ENCODE data around the gene NKTR. TPM values are rescaled to one million over a fixed set of nuclear protein-coding genes. Genes with fewer than 3 reads are reported as not detected.

The NKTR gene
- total RNA-seq, 1 experiment from 2014 or later = 89.3 TPM

DNA sequence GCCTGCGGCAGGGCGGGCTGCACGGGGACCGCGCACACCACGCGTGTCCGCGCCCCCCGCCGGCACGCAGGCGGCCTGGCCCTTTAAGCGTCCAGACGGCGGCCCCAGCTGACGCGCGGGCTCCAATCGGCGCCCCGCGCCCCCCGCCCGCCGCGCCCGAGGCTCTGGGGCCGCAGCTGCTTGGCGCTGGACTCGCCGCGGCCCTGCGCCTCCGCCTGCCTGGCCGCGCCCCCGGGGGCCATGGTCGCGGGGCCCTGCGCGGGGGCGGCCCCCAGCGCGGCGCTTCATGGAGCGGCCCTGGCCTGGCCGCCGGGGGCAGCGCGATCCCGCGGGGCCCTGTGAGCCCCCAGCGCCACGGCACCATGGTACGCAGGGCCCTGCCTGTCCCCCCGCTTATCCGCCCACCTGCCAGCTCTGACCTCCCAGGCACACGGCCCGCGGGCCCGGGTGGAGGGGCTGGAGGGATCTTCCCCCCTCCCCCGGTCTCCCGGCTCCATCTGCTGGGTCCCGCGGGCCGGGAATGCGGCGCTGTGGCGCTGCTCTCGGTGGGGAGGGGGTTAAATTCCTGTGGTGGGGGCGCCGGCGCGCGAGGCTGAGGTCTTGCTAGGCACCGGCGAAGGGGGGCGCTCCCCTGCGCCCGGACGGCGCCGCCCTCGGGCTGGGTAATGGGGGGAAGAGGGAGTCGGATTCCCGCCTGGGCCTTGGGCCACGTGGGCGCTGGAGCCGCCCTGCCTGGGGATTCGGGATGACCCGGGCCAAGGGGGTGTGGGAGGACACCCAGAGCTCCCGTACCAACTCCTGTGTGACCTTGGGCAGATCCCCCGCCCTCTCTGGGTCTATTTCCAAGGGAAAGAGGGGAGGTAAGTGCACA is 54.1 kb downstream of the NKTR start:
- H3K4me3 Mint-ChIP-seq = peak overlapping the region; percentile 45
- no peak overlapping the region for H3K27ac Mint-ChIP-seq
- ChIA-PET CTCF (interaction anchor here (0.9 to 1.8 kb wide), 7 partner anchors 57 to 176 kb away, joined by 3 to 5 read pairs (median 4); no protein-coding TSS in a partner anchor), POLR2A (no interaction called here)
- no peaks in the 10 kb centered on the region for H3K9me3 Mint-ChIP-seq
- peaks cover 43% of the 10 kb centered on the region for H3K4me1 Mint-ChIP-seq
- ATAC-seq (peak; percentile 56), DNase-seq (ENCODE audit: low spot score) (peak; percentile 85)
- no peaks in the 10 kb centered on the region; the same call in 1 of the 2 replicates for H3K36me3 Mint-ChIP-seq
- no peaks in the 10 kb centered on the region for H3K27me3 Mint-ChIP-seq (ENCODE audit: low read depth)
- TF ChIP-seq ZNF232 (CRISPR knock-in tag; IDR thresholded peaks at IDR 0.05) (0 out of 2 replicates have a peak, but pooled peaks have one; percentile 38), TEAD1 (CRISPR knock-in tag; IDR thresholded peaks at IDR 0.05) (peak; percentile 97), FOXP1 (CRISPR knock-in tag; IDR thresholded peaks at IDR 0.05; ENCODE audit: borderline replicate concordance) (peak; percentile 53; the same call in 1 of the 2 replicates), ZNF396 (CRISPR knock-in tag; IDR thresholded peaks at IDR 0.05; ENCODE audit: borderline replicate concordance) (no peak), SP1 (CRISPR knock-in tag; conservative IDR thresholded peaks at IDR 0.05) (peak; percentile 62; the same call in 1 of the 2 replicates), ETV6 (CRISPR knock-in tag; IDR thresholded peaks at IDR 0.05) (peak; percentile 57; the same call in 1 of the 2 replicates), NR1H2 (CRISPR knock-in tag; IDR thresholded peaks at IDR 0.05) (no peak), NR3C1 (CRISPR knock-in tag; conservative IDR thresholded peaks at IDR 0.05; ENCODE audit: low read depth) (no peak; the same call in 1 of the 2 replicates), ZNF671 (CRISPR knock-in tag; IDR thresholded peaks at IDR 0.05) (0 out of 2 replicates have a peak, but pooled peaks have one; percentile 62), GRHL2 (CRISPR knock-in tag; IDR thresholded peaks at IDR 0.05; ENCODE audit: insufficient replicate concordance, severe bottlenecking) (no peak), ZNF219 (CRISPR knock-in tag; IDR thresholded peaks at IDR 0.05; ENCODE audit: borderline replicate concordance) (no peak), CREM (CRISPR knock-in tag; IDR thresholded peaks at IDR 0.05) (no peak), GTF2I (CRISPR knock-in tag; conservative IDR thresholded peaks at IDR 0.05) (peak; percentile 58; the same call in 1 of the 2 replicates)
- TF ChIP-seq, protein P1, sequence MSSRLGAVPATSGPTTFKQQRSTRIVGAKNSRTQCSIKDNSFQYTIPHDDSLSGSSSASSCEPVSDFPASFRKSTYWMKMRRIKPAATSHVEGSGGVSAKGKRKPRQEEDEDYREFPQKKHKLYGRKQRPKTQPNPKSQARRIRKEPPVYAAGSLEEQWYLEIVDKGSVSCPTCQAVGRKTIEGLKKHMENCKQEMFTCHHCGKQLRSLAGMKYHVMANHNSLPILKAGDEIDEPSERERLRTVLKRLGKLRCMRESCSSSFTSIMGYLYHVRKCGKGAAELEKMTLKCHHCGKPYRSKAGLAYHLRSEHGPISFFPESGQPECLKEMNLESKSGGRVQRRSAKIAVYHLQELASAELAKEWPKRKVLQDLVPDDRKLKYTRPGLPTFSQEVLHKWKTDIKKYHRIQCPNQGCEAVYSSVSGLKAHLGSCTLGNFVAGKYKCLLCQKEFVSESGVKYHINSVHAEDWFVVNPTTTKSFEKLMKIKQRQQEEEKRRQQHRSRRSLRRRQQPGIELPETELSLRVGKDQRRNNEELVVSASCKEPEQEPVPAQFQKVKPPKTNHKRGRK (CRISPR knock-in tag; IDR thresholded peaks at IDR 0.05; ENCODE audit: borderline replicate concordance) = no peak
- TF ChIP-seq, protein P2, sequence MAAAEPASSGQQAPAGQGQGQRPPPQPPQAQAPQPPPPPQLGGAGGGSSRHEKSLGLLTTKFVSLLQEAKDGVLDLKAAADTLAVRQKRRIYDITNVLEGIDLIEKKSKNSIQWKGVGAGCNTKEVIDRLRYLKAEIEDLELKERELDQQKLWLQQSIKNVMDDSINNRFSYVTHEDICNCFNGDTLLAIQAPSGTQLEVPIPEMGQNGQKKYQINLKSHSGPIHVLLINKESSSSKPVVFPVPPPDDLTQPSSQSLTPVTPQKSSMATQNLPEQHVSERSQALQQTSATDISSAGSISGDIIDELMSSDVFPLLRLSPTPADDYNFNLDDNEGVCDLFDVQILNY (CRISPR knock-in tag; IDR thresholded peaks at IDR 0.05) = peak; percentile 71; the same call in 1 of the 2 replicates
- TF ChIP-seq, protein P3, sequence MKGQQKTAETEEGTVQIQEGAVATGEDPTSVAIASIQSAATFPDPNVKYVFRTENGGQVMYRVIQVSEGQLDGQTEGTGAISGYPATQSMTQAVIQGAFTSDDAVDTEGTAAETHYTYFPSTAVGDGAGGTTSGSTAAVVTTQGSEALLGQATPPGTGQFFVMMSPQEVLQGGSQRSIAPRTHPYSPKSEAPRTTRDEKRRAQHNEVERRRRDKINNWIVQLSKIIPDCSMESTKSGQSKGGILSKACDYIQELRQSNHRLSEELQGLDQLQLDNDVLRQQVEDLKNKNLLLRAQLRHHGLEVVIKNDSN (CRISPR knock-in tag; IDR thresholded peaks at IDR 0.05) = peak; percentile 87
- TF ChIP-seq, protein P4, sequence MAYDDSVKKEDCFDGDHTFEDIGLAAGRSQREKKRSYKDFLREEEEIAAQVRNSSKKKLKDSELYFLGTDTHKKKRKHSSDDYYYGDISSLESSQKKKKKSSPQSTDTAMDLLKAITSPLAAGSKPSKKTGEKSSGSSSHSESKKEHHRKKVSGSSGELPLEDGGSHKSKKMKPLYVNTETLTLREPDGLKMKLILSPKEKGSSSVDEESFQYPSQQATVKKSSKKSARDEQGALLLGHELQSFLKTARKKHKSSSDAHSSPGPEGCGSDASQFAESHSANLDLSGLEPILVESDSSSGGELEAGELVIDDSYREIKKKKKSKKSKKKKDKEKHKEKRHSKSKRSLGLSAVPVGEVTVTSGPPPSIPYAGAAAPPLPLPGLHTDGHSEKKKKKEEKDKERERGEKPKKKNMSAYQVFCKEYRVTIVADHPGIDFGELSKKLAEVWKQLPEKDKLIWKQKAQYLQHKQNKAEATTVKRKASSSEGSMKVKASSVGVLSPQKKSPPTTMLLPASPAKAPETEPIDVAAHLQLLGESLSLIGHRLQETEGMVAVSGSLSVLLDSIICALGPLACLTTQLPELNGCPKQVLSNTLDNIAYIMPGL (CRISPR knock-in tag; IDR thresholded peaks at IDR 0.05) = peak; percentile 39; the same call in 1 of the 2 replicates
- TF ChIP-seq, protein P5, sequence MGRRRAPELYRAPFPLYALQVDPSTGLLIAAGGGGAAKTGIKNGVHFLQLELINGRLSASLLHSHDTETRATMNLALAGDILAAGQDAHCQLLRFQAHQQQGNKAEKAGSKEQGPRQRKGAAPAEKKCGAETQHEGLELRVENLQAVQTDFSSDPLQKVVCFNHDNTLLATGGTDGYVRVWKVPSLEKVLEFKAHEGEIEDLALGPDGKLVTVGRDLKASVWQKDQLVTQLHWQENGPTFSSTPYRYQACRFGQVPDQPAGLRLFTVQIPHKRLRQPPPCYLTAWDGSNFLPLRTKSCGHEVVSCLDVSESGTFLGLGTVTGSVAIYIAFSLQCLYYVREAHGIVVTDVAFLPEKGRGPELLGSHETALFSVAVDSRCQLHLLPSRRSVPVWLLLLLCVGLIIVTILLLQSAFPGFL (CRISPR knock-in tag; IDR thresholded peaks at IDR 0.05; ENCODE audit: borderline replicate concordance) = no peak
- TF ChIP-seq, protein P6, sequence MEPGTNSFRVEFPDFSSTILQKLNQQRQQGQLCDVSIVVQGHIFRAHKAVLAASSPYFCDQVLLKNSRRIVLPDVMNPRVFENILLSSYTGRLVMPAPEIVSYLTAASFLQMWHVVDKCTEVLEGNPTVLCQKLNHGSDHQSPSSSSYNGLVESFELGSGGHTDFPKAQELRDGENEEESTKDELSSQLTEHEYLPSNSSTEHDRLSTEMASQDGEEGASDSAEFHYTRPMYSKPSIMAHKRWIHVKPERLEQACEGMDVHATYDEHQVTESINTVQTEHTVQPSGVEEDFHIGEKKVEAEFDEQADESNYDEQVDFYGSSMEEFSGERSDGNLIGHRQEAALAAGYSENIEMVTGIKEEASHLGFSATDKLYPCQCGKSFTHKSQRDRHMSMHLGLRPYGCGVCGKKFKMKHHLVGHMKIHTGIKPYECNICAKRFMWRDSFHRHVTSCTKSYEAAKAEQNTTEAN (CRISPR knock-in tag; IDR thresholded peaks at IDR 0.05) = no peak
- TF ChIP-seq, protein P7, sequence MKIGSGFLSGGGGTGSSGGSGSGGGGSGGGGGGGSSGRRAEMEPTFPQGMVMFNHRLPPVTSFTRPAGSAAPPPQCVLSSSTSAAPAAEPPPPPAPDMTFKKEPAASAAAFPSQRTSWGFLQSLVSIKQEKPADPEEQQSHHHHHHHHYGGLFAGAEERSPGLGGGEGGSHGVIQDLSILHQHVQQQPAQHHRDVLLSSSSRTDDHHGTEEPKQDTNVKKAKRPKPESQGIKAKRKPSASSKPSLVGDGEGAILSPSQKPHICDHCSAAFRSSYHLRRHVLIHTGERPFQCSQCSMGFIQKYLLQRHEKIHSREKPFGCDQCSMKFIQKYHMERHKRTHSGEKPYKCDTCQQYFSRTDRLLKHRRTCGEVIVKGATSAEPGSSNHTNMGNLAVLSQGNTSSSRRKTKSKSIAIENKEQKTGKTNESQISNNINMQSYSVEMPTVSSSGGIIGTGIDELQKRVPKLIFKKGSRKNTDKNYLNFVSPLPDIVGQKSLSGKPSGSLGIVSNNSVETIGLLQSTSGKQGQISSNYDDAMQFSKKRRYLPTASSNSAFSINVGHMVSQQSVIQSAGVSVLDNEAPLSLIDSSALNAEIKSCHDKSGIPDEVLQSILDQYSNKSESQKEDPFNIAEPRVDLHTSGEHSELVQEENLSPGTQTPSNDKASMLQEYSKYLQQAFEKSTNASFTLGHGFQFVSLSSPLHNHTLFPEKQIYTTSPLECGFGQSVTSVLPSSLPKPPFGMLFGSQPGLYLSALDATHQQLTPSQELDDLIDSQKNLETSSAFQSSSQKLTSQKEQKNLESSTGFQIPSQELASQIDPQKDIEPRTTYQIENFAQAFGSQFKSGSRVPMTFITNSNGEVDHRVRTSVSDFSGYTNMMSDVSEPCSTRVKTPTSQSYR (CRISPR knock-in tag; IDR thresholded peaks at IDR 0.05) = 0 out of 2 replicates have a peak, but pooled peaks have one; percentile 44
- TF ChIP-seq, protein P8, sequence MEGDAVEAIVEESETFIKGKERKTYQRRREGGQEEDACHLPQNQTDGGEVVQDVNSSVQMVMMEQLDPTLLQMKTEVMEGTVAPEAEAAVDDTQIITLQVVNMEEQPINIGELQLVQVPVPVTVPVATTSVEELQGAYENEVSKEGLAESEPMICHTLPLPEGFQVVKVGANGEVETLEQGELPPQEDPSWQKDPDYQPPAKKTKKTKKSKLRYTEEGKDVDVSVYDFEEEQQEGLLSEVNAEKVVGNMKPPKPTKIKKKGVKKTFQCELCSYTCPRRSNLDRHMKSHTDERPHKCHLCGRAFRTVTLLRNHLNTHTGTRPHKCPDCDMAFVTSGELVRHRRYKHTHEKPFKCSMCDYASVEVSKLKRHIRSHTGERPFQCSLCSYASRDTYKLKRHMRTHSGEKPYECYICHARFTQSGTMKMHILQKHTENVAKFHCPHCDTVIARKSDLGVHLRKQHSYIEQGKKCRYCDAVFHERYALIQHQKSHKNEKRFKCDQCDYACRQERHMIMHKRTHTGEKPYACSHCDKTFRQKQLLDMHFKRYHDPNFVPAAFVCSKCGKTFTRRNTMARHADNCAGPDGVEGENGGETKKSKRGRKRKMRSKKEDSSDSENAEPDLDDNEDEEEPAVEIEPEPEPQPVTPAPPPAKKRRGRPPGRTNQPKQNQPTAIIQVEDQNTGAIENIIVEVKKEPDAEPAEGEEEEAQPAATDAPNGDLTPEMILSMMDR (IDR thresholded peaks at IDR 0.05) = no peak
